Neural cell (in vitro differentiated cells): ENCODE results near the gene GSTM1. TPM values are rescaled to one million over a fixed set of nuclear protein-coding genes. Genes with fewer than 3 reads are reported as not detected.

Source experiments
- H2AFZ ChIP-seq: fragments of 200-600, 300-800 bp; sonication (generic), shearing (Covaris generic); 2 replicates; pipeline ENCODE4 v1.6.0; 2014; ENCODE audit warnings: low read depth, mild to moderate bottlenecking, antibody characterized with exemption, low read length, moderate library complexity
- H3F3A ChIP-seq: fragments of 200-600 bp; shearing (Covaris generic); 2 replicates; pipeline ENCODE4 v1.6.1; 2016; ENCODE audit warnings: mild to moderate bottlenecking, moderate library complexity, mixed read lengths, antibody characterized with exemption, low read length; ENCODE audit not compliant: insufficient read depth, poor library complexity, severe bottlenecking
- H3K27ac ChIP-seq: fragments of 200-600, 300-800 bp; sonication (generic), shearing (Covaris generic); 2 replicates; pipeline ENCODE4 v1.5.1; 2014; ENCODE audit warnings: mild to moderate bottlenecking, low read length, moderate library complexity
- H3K27me3 ChIP-seq: fragments of 300-800, 200-600 bp; sonication (generic), shearing (Covaris generic); 2 replicates; pipeline ENCODE4 v1.6.0; 2014; ENCODE audit warnings: mild to moderate bottlenecking, low read depth, low read length, moderate library complexity; ENCODE audit not compliant: insufficient read depth
- H3K36me3 ChIP-seq: fragments of 300-800, 200-600 bp; sonication (generic), shearing (Covaris generic); 2 replicates; pipeline ENCODE4 v1.5.1; 2014; ENCODE audit warnings: mild to moderate bottlenecking, antibody characterized with exemption, low read length, moderate library complexity; ENCODE audit not compliant: insufficient read depth
- H3K4me2 ChIP-seq: fragments of 300-800, 200-600 bp; sonication (generic), shearing (Covaris generic); 2 replicates; pipeline ENCODE4 v1.6.0; 2014; ENCODE audit warnings: mild to moderate bottlenecking, low read length
- H3K4me3 ChIP-seq: fragments of 300-800, 200-600 bp; sonication (generic), shearing (Covaris generic); 2 replicates; pipeline ENCODE4 v1.5.1; 2014; ENCODE audit warnings: mild to moderate bottlenecking, low read length, moderate library complexity
- H3K79me2 ChIP-seq: fragments of 200-600 bp; shearing (Covaris generic); replicated peaks from 2 replicates; pipeline ENCODE4 v1.6.0; 2014; ENCODE audit warnings: mild to moderate bottlenecking, low read length, moderate library complexity; ENCODE audit not compliant: insufficient read depth
- H3K9ac ChIP-seq: fragments of 300-800, 200-600 bp; sonication (generic), shearing (Covaris generic); 2 replicates; pipeline ENCODE4 v1.6.1; 2016; ENCODE audit warnings: mild to moderate bottlenecking, low read length, mixed read lengths
- H3K9me2 ChIP-seq: fragments of 200-600 bp; shearing (Covaris generic); 2 replicates; pipeline ENCODE4 v1.6.1; 2016; ENCODE audit warnings: mild to moderate bottlenecking, low read length, mixed read lengths; ENCODE audit not compliant: insufficient read depth
- H3K9me3 ChIP-seq: fragments of 200-600, 300-800 bp; sonication (generic), shearing (Covaris generic); 2 replicates; pipeline ENCODE4 v1.6.1; 2016; ENCODE audit warnings: mild to moderate bottlenecking, mixed run types, low read length, moderate library complexity, mixed read lengths
- H4K20me1 ChIP-seq: fragments of 200-600 bp; shearing (Covaris generic); 2 replicates; pipeline ENCODE4 v1.6.1; 2016; ENCODE audit warnings: mild to moderate bottlenecking, mixed run types; ENCODE audit not compliant: insufficient read depth
- EP300 ChIP-seq: fragments of 450-650 bp; conservative IDR thresholded peaks from 2 replicates; pipeline ENCODE4 v1.6.1; 2014; ENCODE audit warnings: antibody characterized with exemption, mild to moderate bottlenecking, moderate library complexity; ENCODE audit not compliant: poor library complexity, severe bottlenecking
- EZH2 ChIP-seq: fragments of 200-600, 300-800 bp; shearing (Covaris generic), sonication (generic); IDR thresholded peaks from 2 replicates; pipeline ENCODE4 v1.6.1; 2014; ENCODE audit warnings: antibody characterized with exemption, low read length, borderline replicate concordance, mild to moderate bottlenecking; ENCODE audit not compliant: insufficient read depth, poor library complexity, severe bottlenecking
- MXI1 ChIP-seq: fragments of 450-650 bp; conservative IDR thresholded peaks from 2 replicates; pipeline ENCODE4 v1.6.1; 2014; ENCODE audit warnings: antibody characterized with exemption, mild to moderate bottlenecking; ENCODE audit not compliant: poor library complexity, severe bottlenecking
- POLR2AphosphoS5 ChIP-seq: IDR thresholded peaks from 2 replicates; pipeline ENCODE4 v1.6.1; 2012
- RAD21 ChIP-seq: fragments of 450-650 bp; conservative IDR thresholded peaks from 2 replicates; pipeline ENCODE4 v1.6.1; 2014; ENCODE audit warnings: antibody characterized with exemption, mild to moderate bottlenecking, moderate library complexity
- SMC3 ChIP-seq: fragments of 450-650 bp; conservative IDR thresholded peaks from 2 replicates; pipeline ENCODE4 v1.6.1; 2014; ENCODE audit warnings: antibody characterized with exemption, mild to moderate bottlenecking, moderate library complexity; ENCODE audit not compliant: poor library complexity
- TAF1 ChIP-seq: IDR thresholded peaks from 2 replicates; pipeline ENCODE4 v1.6.1; 2012; ENCODE audit warnings: low read depth
- polyA minus RNA-seq: library from RNA; depleted of rRNA, polyadenylated mRNA; stranded (reverse); fragments of >200 nt; gene quantifications from 2 replicates; pipeline ENCODE4 v1.2.3, GENCODE V29; 2014
- polyA plus RNA-seq: library from polyadenylated mRNA; depleted of rRNA; stranded (reverse); fragments of >200 nt; gene quantifications from 2 replicates; pipeline ENCODE4 v1.2.3, GENCODE V29; 2014
- TF ChIP-seq, protein P1 (sequence below): IDR thresholded peaks from 2 replicates; pipeline ENCODE4 v1.6.1; 2012; ENCODE audit warnings: borderline replicate concordance
- TF ChIP-seq, protein P2 (sequence below): fragments of 450-650 bp; IDR thresholded peaks from 2 replicates; pipeline ENCODE4 v1.5.1; 2014; ENCODE audit warnings: antibody characterized with exemption, mild to moderate bottlenecking, moderate library complexity; ENCODE audit not compliant: poor library complexity, severe bottlenecking

The GSTM1 gene
- not detected in 2 replicates for polyA plus RNA-seq
- not detected in 2 replicates for polyA minus RNA-seq

- Histone ChIP-seq H3K9me2 (no peaks in the 10 kb centered on the region), H4K20me1 (no peaks in the 10 kb centered on the region), H3K79me2 (no peaks in the 10 kb centered on the region), H3K4me3 (no peak within 1 kb of the TSS), H2AFZ (no peak within 1 kb of the TSS), H3F3A (no peaks in the 10 kb centered on the region), H3K36me3 (no peaks in the 10 kb centered on the region), H3K9ac (no peak within 1 kb of the TSS), H3K27ac (no peak within 1 kb of the TSS), H3K9me3 (no peaks in the 10 kb centered on the region), H3K27me3 (no peaks in the 10 kb centered on the region), H3K4me2 (no peak within 1 kb of the TSS)
- no peak for TF ChIP-seq POLR2AphosphoS5
- TF ChIP-seq SMC3 = no peak
- TF ChIP-seq RAD21 = no peak
- TF ChIP-seq, protein P1, sequence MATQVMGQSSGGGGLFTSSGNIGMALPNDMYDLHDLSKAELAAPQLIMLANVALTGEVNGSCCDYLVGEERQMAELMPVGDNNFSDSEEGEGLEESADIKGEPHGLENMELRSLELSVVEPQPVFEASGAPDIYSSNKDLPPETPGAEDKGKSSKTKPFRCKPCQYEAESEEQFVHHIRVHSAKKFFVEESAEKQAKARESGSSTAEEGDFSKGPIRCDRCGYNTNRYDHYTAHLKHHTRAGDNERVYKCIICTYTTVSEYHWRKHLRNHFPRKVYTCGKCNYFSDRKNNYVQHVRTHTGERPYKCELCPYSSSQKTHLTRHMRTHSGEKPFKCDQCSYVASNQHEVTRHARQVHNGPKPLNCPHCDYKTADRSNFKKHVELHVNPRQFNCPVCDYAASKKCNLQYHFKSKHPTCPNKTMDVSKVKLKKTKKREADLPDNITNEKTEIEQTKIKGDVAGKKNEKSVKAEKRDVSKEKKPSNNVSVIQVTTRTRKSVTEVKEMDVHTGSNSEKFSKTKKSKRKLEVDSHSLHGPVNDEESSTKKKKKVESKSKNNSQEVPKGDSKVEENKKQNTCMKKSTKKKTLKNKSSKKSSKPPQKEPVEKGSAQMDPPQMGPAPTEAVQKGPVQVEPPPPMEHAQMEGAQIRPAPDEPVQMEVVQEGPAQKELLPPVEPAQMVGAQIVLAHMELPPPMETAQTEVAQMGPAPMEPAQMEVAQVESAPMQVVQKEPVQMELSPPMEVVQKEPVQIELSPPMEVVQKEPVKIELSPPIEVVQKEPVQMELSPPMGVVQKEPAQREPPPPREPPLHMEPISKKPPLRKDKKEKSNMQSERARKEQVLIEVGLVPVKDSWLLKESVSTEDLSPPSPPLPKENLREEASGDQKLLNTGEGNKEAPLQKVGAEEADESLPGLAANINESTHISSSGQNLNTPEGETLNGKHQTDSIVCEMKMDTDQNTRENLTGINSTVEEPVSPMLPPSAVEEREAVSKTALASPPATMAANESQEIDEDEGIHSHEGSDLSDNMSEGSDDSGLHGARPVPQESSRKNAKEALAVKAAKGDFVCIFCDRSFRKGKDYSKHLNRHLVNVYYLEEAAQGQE = no peak
- TF ChIP-seq, protein P2, sequence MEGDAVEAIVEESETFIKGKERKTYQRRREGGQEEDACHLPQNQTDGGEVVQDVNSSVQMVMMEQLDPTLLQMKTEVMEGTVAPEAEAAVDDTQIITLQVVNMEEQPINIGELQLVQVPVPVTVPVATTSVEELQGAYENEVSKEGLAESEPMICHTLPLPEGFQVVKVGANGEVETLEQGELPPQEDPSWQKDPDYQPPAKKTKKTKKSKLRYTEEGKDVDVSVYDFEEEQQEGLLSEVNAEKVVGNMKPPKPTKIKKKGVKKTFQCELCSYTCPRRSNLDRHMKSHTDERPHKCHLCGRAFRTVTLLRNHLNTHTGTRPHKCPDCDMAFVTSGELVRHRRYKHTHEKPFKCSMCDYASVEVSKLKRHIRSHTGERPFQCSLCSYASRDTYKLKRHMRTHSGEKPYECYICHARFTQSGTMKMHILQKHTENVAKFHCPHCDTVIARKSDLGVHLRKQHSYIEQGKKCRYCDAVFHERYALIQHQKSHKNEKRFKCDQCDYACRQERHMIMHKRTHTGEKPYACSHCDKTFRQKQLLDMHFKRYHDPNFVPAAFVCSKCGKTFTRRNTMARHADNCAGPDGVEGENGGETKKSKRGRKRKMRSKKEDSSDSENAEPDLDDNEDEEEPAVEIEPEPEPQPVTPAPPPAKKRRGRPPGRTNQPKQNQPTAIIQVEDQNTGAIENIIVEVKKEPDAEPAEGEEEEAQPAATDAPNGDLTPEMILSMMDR = no peak
- TF ChIP-seq TAF1 = no peak
- no peak for TF ChIP-seq EZH2
- no peak for TF ChIP-seq MXI1
- no peak for TF ChIP-seq EP300
Measured at GRCh38 chr1:109687641-109688499, at the start of gene GSTM1. TSS of gene GSTM1 (plus strand) at chr1:109687817. CDS start at chr1:109687874, 57 bp downstream.

DNA sequence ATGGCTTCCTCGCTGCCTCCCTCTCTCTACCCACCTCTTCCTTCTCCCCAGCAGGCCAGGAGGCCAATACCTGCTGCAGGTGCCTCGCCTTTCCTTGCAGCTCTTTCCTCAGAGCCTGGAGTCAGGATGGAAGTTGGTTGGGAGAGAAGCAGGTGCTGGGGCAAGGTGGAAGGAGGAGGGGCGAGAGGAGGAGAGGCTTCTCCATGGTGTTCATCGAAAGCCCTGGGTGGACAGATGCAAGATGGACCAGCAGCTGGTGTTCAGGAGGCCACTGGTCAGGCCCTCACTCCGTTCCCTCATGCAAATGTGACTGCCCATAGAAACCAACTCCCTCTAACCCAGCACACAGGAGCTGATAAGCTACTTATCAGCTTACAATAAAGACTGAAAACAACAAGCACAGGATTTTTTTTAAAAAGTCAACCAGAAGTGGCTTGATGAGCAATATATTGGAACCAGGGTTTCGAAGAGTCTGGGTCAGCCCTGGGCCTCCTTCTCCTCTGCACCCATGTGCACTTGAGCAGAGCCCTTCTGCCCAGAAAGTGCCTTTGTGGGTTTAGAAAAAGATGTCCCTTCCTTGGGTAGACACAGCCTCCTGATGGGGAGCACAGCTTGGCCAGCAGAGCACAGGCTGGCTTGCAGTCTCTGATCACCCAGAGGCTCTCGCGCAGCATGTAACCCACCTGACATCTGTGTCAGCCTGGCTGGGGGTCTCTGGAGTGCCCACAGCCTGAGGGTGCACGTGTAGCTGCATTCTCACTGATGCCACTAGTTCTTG lies 48.4 kb upstream of the GSTM1 start:
- Histone ChIP-seq H3K27ac (no peak overlapping the region), H3K27me3 (no peaks in the 10 kb centered on the region), H3K4me3 (no peak overlapping the region), H3K79me2 (no peaks in the 10 kb centered on the region), H3K9me2 (no peaks in the 10 kb centered on the region), H3K36me3 (no peaks in the 10 kb centered on the region), H3K9ac (no peak overlapping the region), H3F3A (no peaks in the 10 kb centered on the region), H3K4me2 (no peak overlapping the region), H3K9me3 (no peaks in the 10 kb centered on the region), H2AFZ (no peak overlapping the region), H4K20me1 (no peaks in the 10 kb centered on the region)
- TF ChIP-seq RAD21 (no peak), TAF1 (no peak), EZH2 (no peak), POLR2AphosphoS5 (no peak), SMC3 (no peak), EP300 (no peak), MXI1 (no peak)
- TF ChIP-seq, protein P1 = no peak
- TF ChIP-seq, protein P2 = no peak
